Activated naive CD4-positive, alpha-beta T cell treated with anti-CD3 and anti-CD28 coated beads for 36 hours (primary cell): ENCODE data around the gene PIP5K1B. TPM values are rescaled to one million over a fixed set of nuclear protein-coding genes. Genes with fewer than 3 reads are reported as not detected.

Experiments used
- CTCF ChIA-PET: fragments of 350-600 bp; sonication (Branson Sonifier 250); formaldehyde crosslinking; loops from one replicate; lab custom pipeline; 2021; ENCODE audit warnings: antibody characterized with exemption; lab: Charles Lee
- DNase-seq: peaks from one replicate; pipeline ENCODE4 v3.0.0-alpha.2; 2020
- H3K27ac Mint-ChIP-seq: one replicate; pipeline ENCODE4 v1.8.0; 2021; ENCODE audit warnings: mild to moderate bottlenecking, mixed read lengths
- H3K27me3 Mint-ChIP-seq: one replicate; pipeline ENCODE4 v1.8.0; 2021; ENCODE audit warnings: low read depth, mixed read lengths
- H3K36me3 Mint-ChIP-seq: one replicate; pipeline ENCODE4 v1.8.0; 2021; ENCODE audit warnings: low read depth, mixed read lengths
- H3K4me1 Mint-ChIP-seq: one replicate; pipeline ENCODE4 v1.8.0; 2021; ENCODE audit warnings: low read depth, mixed read lengths
- H3K4me3 Mint-ChIP-seq: one replicate; pipeline ENCODE4 v1.8.0; 2021; ENCODE audit warnings: mild to moderate bottlenecking, moderate library complexity, mixed read lengths
- H3K9me3 Mint-ChIP-seq: one replicate; pipeline ENCODE4 v1.8.0; 2021; ENCODE audit warnings: mixed read lengths
- intact Hi-C: fragments of 100-400 bp; cut with micrococcal nuclease; formaldehyde crosslinking; loops from one replicate; pipeline ENCODE4 v1.15.1; 2023
- total RNA-seq, 2 experiments: library from RNA; stranded (reverse); gene quantifications; one replicate each; pipeline ENCODE4 v1.2.3, GENCODE V29; 2021

The PIP5K1B gene
- total RNA-seq, 2 experiments from 2014 or later = 0.38 to 0.42 TPM

DNA sequence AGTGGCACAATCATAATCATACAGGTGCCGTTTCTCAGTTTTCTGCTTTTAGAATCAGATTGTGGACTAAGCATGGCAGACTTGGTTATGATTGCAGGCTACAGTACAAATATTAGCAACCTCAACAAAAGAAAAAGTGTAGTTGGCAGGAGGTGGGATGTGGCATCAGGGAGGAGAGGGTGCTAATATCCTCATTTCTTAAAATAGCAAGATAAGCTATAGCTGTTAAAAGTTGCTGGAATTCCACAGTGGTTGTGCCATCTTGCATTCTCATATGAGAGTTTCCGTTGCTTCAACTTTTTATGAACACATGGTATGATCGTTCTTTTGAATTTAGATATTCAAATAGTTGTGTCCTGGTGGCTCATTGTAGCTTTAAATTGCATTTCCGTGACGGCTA is 21.4 kb downstream of the PIP5K1B start:
- no peak overlapping the region for H3K4me3 Mint-ChIP-seq
- CTCF ChIA-PET = no interaction called here
- H3K27ac Mint-ChIP-seq = no peak overlapping the region
- intact Hi-C loops = no loop called here
- no peaks in the 10 kb centered on the region for H3K9me3 Mint-ChIP-seq
- no peaks in the 10 kb centered on the region for H3K36me3 Mint-ChIP-seq
- DNase-seq = no peak
- no peaks in the 10 kb centered on the region for H3K4me1 Mint-ChIP-seq
- H3K27me3 Mint-ChIP-seq = peaks cover 23% of the 10 kb centered on the region

DNA sequence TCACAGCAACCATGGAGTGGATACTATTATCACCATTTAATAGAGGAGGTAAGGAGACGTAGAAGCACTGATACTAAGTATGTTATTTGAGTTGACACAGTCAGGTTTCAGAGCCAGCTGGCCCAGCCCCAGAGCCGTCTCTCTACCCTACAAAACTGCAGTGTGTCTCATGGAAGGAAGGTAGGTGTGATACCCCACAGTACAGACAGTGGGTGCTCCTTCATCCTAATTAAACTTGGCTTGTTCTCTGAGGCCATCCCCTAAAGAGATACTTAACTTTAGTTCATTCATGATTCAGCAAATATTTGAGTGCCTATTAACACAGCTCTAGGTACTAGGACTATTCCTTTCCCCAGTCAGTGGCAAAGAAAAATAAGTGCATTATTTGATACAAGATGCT is 22.6 kb downstream of the PIP5K1B start:
- no peak for DNase-seq
- no peak overlapping the region for H3K27ac Mint-ChIP-seq
- intact Hi-C loops = no loop called here
- no peak overlapping the region for H3K4me3 Mint-ChIP-seq
- H3K4me1 Mint-ChIP-seq = no peaks in the 10 kb centered on the region
- H3K9me3 Mint-ChIP-seq = no peaks in the 10 kb centered on the region
- H3K27me3 Mint-ChIP-seq = peaks cover 26% of the 10 kb centered on the region
- CTCF ChIA-PET = no interaction called here
- H3K36me3 Mint-ChIP-seq = no peaks in the 10 kb centered on the region

DNA sequence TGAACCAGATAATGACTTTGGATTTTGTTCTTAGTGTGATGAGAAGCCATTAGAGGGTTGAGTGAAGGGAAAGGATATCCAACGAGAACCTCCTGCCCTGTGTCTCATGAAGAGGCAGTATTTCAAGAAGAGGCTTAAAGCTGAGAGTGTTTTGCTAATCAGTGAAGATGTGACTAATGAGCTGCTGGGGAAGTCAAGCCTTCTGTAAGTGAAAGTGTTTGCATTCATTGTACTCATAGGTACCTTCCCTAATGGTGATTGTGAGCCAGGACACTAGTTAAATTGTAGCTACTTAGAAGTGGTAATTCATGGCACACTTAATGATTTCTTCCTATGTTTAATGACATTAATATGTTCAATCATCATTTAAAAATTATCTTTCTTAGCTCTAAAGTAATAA is 23.7 kb downstream of the PIP5K1B start:
- Mint-ChIP-seq H3K27ac (no peak overlapping the region), H3K9me3 (no peaks in the 10 kb centered on the region), H3K4me3 (no peak overlapping the region), H3K36me3 (no peaks in the 10 kb centered on the region), H3K4me1 (no peaks in the 10 kb centered on the region), H3K27me3 (peaks cover 22% of the 10 kb centered on the region)
- no peak for DNase-seq
- CTCF ChIA-PET = no interaction called here
- intact Hi-C loops = no loop called here

DNA sequence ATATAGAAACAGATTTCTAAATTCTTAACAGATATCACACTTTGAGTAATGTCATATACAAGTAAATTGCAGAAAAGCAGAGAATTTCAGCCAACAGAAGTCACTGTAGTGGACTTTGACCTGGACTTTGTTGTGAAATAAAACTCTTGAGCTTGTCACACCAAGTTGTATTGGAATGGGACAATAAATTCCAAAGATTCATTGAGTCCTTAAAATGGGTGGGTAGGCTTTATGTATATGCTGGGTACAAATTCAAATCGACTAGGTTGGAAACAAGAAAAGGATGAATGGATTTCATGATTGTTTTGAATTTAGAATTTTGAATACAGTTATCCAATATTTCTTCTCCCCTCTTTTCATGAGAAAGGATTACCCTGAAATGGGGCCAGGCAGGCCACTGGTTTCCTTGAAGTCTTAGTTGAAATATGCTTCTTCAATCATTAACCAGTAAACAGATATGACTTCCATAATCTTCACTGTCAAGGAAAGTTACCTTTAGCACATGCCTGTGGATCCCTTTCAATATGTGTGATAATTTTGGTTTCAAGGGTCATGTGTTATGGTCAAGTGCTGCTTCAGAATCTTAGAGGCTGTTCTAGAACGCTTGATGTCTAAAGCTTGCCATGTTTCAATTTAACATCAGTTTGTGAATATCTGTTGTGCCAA is 25.7 kb downstream of the PIP5K1B start:
- CTCF ChIA-PET = no interaction called here
- no peak for DNase-seq
- H3K27me3 Mint-ChIP-seq = peaks cover 18% of the 10 kb centered on the region
- no peaks in the 10 kb centered on the region for H3K4me1 Mint-ChIP-seq
- H3K27ac Mint-ChIP-seq = no peak overlapping the region
- H3K4me3 Mint-ChIP-seq = no peak overlapping the region
- intact Hi-C loops = no loop called here
- no peaks in the 10 kb centered on the region for H3K36me3 Mint-ChIP-seq
- H3K9me3 Mint-ChIP-seq = no peaks in the 10 kb centered on the region

DNA sequence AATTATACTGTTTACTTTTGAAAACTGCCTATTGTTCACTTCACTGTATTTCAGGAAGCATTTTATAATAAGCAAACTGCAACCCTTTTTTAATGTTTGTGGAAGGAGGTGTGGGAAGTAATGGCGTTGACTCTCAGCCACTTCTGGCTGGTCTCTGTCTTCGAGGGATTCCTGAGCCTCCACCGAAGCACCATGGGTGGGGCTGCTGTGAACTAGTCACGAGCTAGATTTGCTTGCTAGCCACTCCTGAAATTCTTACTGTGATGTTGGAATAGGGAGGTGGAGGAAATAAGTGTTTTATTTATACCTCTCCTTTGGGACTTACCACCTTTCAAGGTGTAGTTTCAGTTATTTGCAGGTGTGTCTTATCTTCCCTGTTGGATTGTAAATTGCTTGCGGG is 26.8 kb downstream of the PIP5K1B start:
- H3K27me3 Mint-ChIP-seq = peaks cover 19% of the 10 kb centered on the region
- no peaks in the 10 kb centered on the region for H3K9me3 Mint-ChIP-seq
- no peaks in the 10 kb centered on the region for H3K4me1 Mint-ChIP-seq
- DNase-seq = no peak
- CTCF ChIA-PET = no interaction called here
- H3K4me3 Mint-ChIP-seq = no peak overlapping the region
- intact Hi-C loops = no loop called here
- H3K27ac Mint-ChIP-seq = no peak overlapping the region
- H3K36me3 Mint-ChIP-seq = no peaks in the 10 kb centered on the region

DNA sequence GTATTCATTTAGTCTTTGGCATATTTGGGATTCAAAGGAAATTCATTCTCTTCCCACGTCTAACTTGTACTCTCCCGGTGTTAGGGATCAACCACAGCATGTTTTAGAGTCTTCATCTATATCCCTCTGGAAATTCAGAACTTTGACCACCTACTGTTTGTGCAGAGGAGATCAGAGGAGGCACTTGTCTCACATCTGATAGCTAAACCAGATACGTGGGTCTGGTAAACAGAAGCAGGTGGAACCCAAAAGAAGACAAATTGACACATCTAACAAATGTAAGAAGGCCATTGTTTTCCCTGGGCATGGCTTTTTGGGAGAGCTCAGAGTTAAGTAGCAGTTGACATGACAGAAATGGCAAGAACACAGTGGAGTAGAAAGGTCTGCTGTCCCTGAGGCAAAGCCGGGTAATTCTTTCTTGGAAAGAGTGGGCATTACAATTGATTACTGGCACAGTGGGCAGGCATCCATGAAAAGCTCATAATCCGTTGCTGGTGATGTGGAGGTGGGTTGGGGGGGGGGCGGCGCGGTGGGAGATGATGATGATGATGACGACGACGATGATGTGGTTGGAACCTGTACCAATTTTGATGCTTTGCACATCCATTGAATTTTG is 27.5 kb downstream of the PIP5K1B start:
- no peak for DNase-seq
- intact Hi-C loops = no loop called here
- no peak overlapping the region for H3K4me3 Mint-ChIP-seq
- no peaks in the 10 kb centered on the region for H3K4me1 Mint-ChIP-seq
- CTCF ChIA-PET = no interaction called here
- H3K27ac Mint-ChIP-seq = no peak overlapping the region
- H3K36me3 Mint-ChIP-seq = no peaks in the 10 kb centered on the region
- no peaks in the 10 kb centered on the region for H3K9me3 Mint-ChIP-seq
- H3K27me3 Mint-ChIP-seq = peaks cover 16% of the 10 kb centered on the region

DNA sequence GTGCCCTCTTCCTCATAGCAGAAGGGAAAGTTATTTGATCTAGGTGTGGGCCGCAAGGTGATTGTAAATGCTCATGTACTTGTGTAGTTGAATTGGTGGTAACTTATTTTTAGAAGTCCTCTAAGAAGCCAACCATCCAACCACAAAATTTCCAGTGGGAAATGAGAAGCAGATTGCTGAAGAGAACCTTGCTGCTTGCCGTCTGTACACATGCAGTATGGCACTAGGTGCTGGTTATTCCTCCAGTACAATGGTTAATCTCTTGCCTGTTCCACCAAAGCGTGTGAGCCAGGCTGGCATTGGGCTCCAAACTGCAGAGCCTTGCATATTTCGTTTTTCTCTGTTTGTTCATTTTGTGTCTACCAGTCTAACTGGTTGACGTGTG is 28.0 kb downstream of the PIP5K1B start:
- DNase-seq = no peak
- H3K9me3 Mint-ChIP-seq = no peaks in the 10 kb centered on the region
- H3K27ac Mint-ChIP-seq = no peak overlapping the region
- intact Hi-C loops = no loop called here
- no peaks in the 10 kb centered on the region for H3K36me3 Mint-ChIP-seq
- no peak overlapping the region for H3K4me3 Mint-ChIP-seq
- H3K4me1 Mint-ChIP-seq = no peaks in the 10 kb centered on the region
- H3K27me3 Mint-ChIP-seq = peaks cover 16% of the 10 kb centered on the region
- CTCF ChIA-PET = no interaction called here

DNA sequence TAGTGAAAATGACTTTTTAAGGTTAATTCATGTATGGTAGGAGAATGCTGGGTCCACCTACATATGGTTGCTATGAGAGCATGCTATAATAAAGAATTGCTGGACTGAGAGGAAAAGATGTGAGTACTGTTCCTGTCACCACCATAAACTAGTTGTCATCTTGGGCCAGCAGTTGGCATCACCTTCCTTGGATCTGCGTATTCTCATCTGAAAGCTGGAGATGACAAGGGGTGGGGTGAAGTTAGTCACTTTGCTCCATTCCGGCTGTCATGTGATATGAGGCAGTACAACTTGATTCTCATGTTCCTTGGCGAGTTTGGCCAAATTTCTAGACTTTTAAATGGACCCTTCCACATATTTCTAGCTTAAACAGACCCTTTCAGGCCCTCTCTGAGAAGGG is 33.3 kb downstream of the PIP5K1B start:
- H3K9me3 Mint-ChIP-seq = no peaks in the 10 kb centered on the region
- H3K36me3 Mint-ChIP-seq = no peaks in the 10 kb centered on the region
- CTCF ChIA-PET = interaction anchor here (0.5 kb wide), 1 partner anchor 1864 kb away, joined by 3 read pairs; no protein-coding TSS in a partner anchor
- no peak for DNase-seq
- no peak overlapping the region for H3K4me3 Mint-ChIP-seq
- peaks cover 10% of the 10 kb centered on the region for H3K27me3 Mint-ChIP-seq
- intact Hi-C loops = no loop called here
- no peaks in the 10 kb centered on the region for H3K4me1 Mint-ChIP-seq
- no peak overlapping the region for H3K27ac Mint-ChIP-seq

DNA sequence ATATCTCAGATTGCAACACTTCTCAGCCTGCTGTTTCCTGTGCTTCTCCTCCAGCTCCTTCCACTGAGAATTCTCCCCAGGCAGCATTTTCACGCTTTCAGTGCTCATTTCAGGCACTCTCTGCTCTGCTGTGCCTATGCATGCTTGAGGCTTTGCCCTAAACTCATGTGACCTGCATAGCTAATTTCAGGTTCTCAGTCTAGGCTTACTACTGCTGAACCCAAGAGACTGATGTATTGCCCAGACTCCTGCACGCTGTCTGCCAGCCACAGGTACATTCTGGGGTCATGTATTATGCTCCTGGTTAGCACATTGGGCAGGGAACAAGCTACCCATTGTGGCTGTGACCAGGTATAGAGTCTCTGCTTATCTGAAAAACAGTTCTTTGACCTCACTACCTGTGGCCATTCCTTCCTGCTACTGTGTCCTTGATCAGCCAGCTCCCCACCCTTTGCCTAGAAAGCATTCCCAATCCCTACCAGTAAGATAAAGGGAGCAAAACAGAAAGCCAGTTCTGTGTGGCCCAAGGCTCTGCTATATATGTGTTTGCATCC is 34.7 kb downstream of the PIP5K1B start:
- no peak overlapping the region for H3K4me3 Mint-ChIP-seq
- DNase-seq = no peak
- no peaks in the 10 kb centered on the region for H3K4me1 Mint-ChIP-seq
- H3K27ac Mint-ChIP-seq = no peak overlapping the region
- no peaks in the 10 kb centered on the region for H3K36me3 Mint-ChIP-seq
- H3K27me3 Mint-ChIP-seq = peaks cover 9% of the 10 kb centered on the region
- CTCF ChIA-PET = interaction anchor here (1.2 kb wide), 1 partner anchor 21 kb away, joined by 3 read pairs; no protein-coding TSS in a partner anchor
- intact Hi-C loops = no loop called here
- no peaks in the 10 kb centered on the region for H3K9me3 Mint-ChIP-seq

DNA sequence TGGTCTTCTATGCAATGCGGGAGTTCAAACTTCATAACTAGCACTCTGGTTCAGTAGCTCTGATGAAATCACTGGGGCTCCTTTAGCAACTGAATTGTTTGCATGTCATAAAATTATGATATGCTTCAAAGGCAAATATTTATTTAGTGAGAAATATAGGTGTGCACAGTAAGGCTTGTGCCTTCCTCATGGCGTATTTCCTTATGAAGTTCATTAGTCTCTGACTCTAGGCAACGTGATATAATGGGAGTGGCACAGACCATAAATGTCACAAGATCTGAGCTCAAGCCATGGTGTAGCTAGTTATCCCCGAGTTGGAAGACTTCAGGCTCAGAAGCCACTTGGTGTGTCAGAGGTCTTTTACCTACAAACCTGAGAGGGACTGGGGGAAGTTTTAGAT is 35.5 kb downstream of the PIP5K1B start:
- DNase-seq = no peak
- CTCF ChIA-PET = no interaction called here
- intact Hi-C loops = no loop called here
- Mint-ChIP-seq H3K4me3 (no peak overlapping the region), H3K9me3 (no peaks in the 10 kb centered on the region), H3K4me1 (no peaks in the 10 kb centered on the region), H3K27me3 (peaks cover 9% of the 10 kb centered on the region), H3K27ac (no peak overlapping the region), H3K36me3 (no peaks in the 10 kb centered on the region)

DNA sequence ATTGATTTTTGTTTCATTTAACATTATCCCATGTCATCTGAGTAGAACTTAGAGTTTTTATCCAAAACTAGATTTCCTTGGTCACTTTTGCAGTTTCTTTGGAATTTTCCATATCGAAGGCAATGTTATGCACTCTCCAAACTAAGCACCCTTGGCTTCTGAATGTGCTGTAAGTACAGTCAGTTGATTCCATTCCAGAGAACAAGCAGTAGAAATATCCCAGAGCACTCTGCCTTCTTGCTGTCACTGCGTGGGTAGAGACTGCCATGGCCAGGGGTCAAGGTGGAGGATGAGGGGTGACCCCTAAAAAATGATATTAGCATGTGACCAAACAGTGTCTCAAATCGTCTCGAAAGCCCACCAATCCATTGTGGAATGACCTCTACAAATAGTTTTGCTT is 36.2 kb downstream of the PIP5K1B start:
- H3K27me3 Mint-ChIP-seq = peaks cover 6% of the 10 kb centered on the region
- CTCF ChIA-PET = no interaction called here
- H3K9me3 Mint-ChIP-seq = no peaks in the 10 kb centered on the region
- H3K4me3 Mint-ChIP-seq = no peak overlapping the region
- intact Hi-C loops = no loop called here
- DNase-seq = no peak
- H3K4me1 Mint-ChIP-seq = no peaks in the 10 kb centered on the region
- no peak overlapping the region for H3K27ac Mint-ChIP-seq
- no peaks in the 10 kb centered on the region for H3K36me3 Mint-ChIP-seq

DNA sequence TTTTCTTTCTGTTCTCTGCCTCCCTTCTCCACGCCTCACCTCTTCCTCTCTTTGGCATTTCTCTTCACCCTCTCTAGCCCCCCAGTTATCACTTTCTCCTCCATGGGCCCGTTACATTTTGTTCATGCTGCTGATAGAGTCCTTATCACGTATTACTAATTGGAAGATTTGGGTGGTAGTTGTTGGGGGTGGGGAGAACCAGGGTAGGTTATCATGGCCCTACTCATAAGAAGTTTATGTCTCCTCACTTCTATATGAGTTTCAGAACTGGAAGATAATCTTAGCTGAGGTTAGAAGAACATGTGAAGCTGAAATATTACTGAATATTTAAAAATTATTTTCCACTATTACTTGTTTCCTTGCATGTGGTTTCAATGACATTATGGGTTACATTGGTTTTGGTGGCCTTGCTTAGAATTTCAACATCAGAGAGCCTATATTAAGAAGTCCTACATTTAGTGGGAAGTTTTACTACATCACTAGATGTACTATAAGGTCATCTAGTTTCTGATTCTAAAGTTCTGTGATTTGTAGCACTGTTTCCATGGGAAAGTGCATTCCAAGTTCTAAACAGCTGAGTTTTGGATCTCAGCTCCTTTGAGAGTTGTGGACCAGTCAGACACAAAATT is 36.8 kb downstream of the PIP5K1B start:
- H3K4me3 Mint-ChIP-seq = no peak overlapping the region
- no peaks in the 10 kb centered on the region for H3K9me3 Mint-ChIP-seq
- no peaks in the 10 kb centered on the region for H3K4me1 Mint-ChIP-seq
- no peaks in the 10 kb centered on the region for H3K36me3 Mint-ChIP-seq
- DNase-seq = no peak
- intact Hi-C loops = no loop called here
- peaks cover 2% of the 10 kb centered on the region for H3K27me3 Mint-ChIP-seq
- CTCF ChIA-PET = no interaction called here
- H3K27ac Mint-ChIP-seq = no peak overlapping the region

DNA sequence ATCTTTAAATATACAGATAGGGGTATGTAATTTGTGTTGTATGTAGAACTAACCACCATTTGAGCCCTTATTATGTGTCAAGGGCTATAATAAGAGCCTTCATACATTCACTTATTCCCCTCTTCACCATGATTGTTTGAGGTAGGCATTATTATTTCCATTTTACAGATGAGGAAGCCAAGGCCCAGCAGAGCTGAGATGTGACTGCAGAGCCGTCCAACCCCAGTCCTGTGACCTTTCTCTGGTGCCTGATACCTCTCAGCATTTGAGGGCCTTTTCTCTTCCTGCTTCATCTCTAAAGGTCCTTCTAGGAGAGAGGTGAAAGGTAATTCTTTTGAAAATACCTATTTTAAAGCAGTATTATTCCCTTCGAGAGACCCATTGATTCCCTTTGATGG is 37.3 kb downstream of the PIP5K1B start:
- no peaks in the 10 kb centered on the region for H3K9me3 Mint-ChIP-seq
- H3K27me3 Mint-ChIP-seq = peaks cover 2% of the 10 kb centered on the region
- DNase-seq = no peak
- intact Hi-C loops = no loop called here
- H3K36me3 Mint-ChIP-seq = no peaks in the 10 kb centered on the region
- no peaks in the 10 kb centered on the region for H3K4me1 Mint-ChIP-seq
- H3K4me3 Mint-ChIP-seq = no peak overlapping the region
- no peak overlapping the region for H3K27ac Mint-ChIP-seq
- CTCF ChIA-PET = no interaction called here
